PC-3 (cell line): ENCODE data around the gene GPR32. TPM values are rescaled to one million over a fixed set of nuclear protein-coding genes. Genes with fewer than 3 reads are reported as not detected.

Source experiments
- ATAC-seq: fragments of 200-7000 bp; cut with Tn5 transposase; 2 replicates; pipeline ENCODE4 v1.9.1; 2020; ENCODE audit warnings: mild to moderate bottlenecking, moderate library complexity
- BruUV-seq: library from RNA; stranded (reverse); fragments of 400-500 nt; replicated peaks from 2 replicates; lab custom pipeline; 2021; lab: Mats Ljungman, UMichigan
- CTCF ChIA-PET: fragments of 300-600 bp; sonication (Branson Sonifier 250); formaldehyde crosslinking; loops from one replicate; lab custom pipeline; 2022; ENCODE audit warnings: antibody characterized with exemption; lab: Charles Lee
- POLR2A ChIA-PET: fragments of 300-600 bp; sonication (Branson Sonifier 250); formaldehyde crosslinking; loops from one replicate; lab custom pipeline; 2022; ENCODE audit warnings: antibody characterized with exemption; ENCODE audit not compliant: unreplicated experiment; lab: Charles Lee
- DNase-seq: peaks from one replicate; pipeline ENCODE4 v3.0.0-alpha.2; 2015
- H2AFZ ChIP-seq: fragments of 300-600 bp; sonication (generic); 2 replicates; pipeline ENCODE4 v1.6.0; 2016; ENCODE audit warnings: antibody characterized with exemption, low read length
- H3F3A ChIP-seq: fragments of 300-600 bp; sonication (generic); one replicate; pipeline ENCODE4 v1.6.0; 2017; ENCODE audit warnings: antibody characterized with exemption, low read length, control low read depth, mild to moderate bottlenecking; ENCODE audit not compliant: unreplicated experiment
- H3K27ac ChIP-seq: fragments of 300-600 bp; sonication (generic); 2 replicates; pipeline ENCODE4 v1.5.1; 2016; ENCODE audit warnings: mild to moderate bottlenecking, low read length
- H3K27me3 ChIP-seq: fragments of 300-600 bp; sonication (generic); 2 replicates; pipeline ENCODE4 v1.6.1; 2016; ENCODE audit warnings: low read length, mixed read lengths
- H3K36me3 ChIP-seq: fragments of 300-600 bp; sonication (generic); 2 replicates; pipeline ENCODE4 v1.6.1; 2016; ENCODE audit warnings: low read depth, mixed run types, low read length, mixed read lengths
- H3K4me1 ChIP-seq: fragments of 300-600 bp; sonication (generic); 2 replicates; pipeline ENCODE4 v1.5.1; 2016; ENCODE audit warnings: low read length; ENCODE audit not compliant: insufficient read depth
- H3K4me2 ChIP-seq: fragments of 300-600 bp; sonication (generic); 2 replicates; pipeline ENCODE4 v1.6.0; 2016; ENCODE audit warnings: low read length
- H3K4me3 ChIP-seq: fragments of 300-600 bp; sonication (generic); 2 replicates; pipeline ENCODE4 v1.5.1; 2016; ENCODE audit warnings: mild to moderate bottlenecking, low read length, mixed read lengths
- H3K79me2 ChIP-seq: fragments of 300-600 bp; sonication (generic); 2 replicates; pipeline ENCODE4 v1.6.1; 2017; ENCODE audit warnings: low read length, mixed read lengths
- H3K9ac ChIP-seq: fragments of 300-600 bp; sonication (generic); 2 replicates; pipeline ENCODE4 v1.6.0; 2016; ENCODE audit warnings: mild to moderate bottlenecking, low read length
- H3K9me2 ChIP-seq: fragments of 300-600 bp; sonication (generic); replicated peaks from 2 replicates; pipeline ENCODE4 v1.6.1; 2016; ENCODE audit warnings: mixed run types, low read length, mixed read lengths
- H3K9me3 ChIP-seq: fragments of 300-600 bp; sonication (generic); 2 replicates; pipeline ENCODE4 v1.6.1; 2016; ENCODE audit warnings: low read length, mixed read lengths
- H4K20me1 ChIP-seq: fragments of 300-600 bp; sonication (generic); 2 replicates; pipeline ENCODE4 v1.6.1; 2016; ENCODE audit warnings: low read length, mixed read lengths
- EZH2 ChIP-seq: fragments of 300-600 bp; sonication (generic); IDR thresholded peaks from one replicate; pipeline ENCODE4 v1.6.1; 2017; ENCODE audit warnings: antibody characterized with exemption, mild to moderate bottlenecking, low read length; ENCODE audit not compliant: unreplicated experiment
- EZH2phosphoT487 ChIP-seq: fragments of 300-600 bp; sonication (generic); IDR thresholded peaks from 2 replicates; pipeline ENCODE4 v1.6.1; 2018; ENCODE audit warnings: mild to moderate bottlenecking, antibody characterized with exemption, low read length, borderline replicate concordance
- intact Hi-C: fragments of 100-400 bp; cut with micrococcal nuclease; formaldehyde crosslinking; loops from 2 replicates; pipeline ENCODE4 v1.9.0; 2023
- total RNA-seq: library from RNA; depleted of rRNA; stranded (reverse); fragments of >200 nt; gene quantifications from 2 replicates; pipeline ENCODE4 v1.2.3, GENCODE V29; 2014
- TF ChIP-seq, protein P1 (sequence below): fragments of 300-600 bp; sonication (generic); conservative IDR thresholded peaks from 2 replicates; pipeline ENCODE4 v1.5.1; 2017; ENCODE audit warnings: antibody characterized with exemption, low read depth, mild to moderate bottlenecking, low read length

The GPR32 gene
- total RNA-seq, 1 experiment from 2014 or later, result not detected

DNA sequence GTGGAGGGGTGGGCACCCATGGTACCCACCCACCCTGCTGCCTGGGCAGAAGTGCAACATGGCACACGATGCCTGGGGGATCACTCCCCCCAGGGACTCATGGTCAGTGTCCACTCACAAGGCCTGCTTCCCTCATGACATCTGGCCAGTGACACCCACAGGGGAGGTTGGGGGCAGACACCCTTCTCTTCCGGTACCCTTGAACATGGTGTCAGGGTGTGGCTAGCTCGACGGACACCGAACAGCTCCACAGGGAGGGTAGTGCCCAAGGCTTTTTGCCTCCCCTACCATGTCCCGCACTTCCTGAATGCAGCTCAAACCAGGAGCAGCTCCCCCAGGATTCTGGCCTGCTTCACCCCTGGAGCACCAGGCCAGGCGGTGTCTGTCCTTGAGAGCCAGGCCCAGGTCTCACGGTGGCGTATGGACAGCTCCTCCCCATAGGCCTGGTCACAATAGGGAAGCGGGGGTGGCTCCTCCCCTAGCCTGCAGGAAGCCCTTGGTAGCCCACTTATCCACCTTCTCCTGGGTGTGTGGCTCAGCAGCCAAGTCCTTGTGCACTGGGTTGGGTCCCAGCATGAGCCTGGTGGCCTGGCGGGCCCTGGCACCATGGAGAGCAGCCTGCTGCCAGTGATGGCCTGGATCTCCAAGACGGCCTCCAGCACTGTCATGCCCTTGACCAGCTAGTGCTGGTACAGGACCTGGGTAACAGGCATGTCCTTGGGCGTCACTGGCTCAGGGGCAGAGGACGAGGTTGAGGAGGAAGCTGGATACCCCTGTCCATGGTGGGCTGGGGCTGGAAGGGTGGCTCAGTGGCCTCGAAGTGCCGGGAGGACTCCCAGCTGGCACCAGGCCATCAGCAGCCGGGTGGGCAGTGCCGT, 27.8 kb downstream of the GPR32 start:
- Histone ChIP-seq H3K27me3 (no peaks in the 10 kb centered on the region), H3K9ac (no peak overlapping the region), H3K4me1 (peaks cover 12% of the 10 kb centered on the region), H3K9me2 (no peaks in the 10 kb centered on the region), H3K9me3 (no peaks in the 10 kb centered on the region), H4K20me1 (peaks cover 72% of the 10 kb centered on the region), H3K79me2 (peaks cover 46% of the 10 kb centered on the region), H3F3A (peaks cover 7% of the 10 kb centered on the region), H3K4me3 (no peak overlapping the region), H3K27ac (no peak overlapping the region), H3K36me3 (peaks cover 58% of the 10 kb centered on the region), H2AFZ (no peak overlapping the region), H3K4me2 (no peak overlapping the region)
- ATAC-seq (no peak), DNase-seq (no peak)
- ChIA-PET POLR2A (no interaction called here), CTCF (interaction anchor here (0.6 kb wide), 1 partner anchor 260 kb away, joined by 7 read pairs; no protein-coding TSS in a partner anchor)
- BruUV-seq, result no TSS peak
- TF ChIP-seq EZH2phosphoT487 (no peak), EZH2 (no peak)
- TF ChIP-seq, protein P1, sequence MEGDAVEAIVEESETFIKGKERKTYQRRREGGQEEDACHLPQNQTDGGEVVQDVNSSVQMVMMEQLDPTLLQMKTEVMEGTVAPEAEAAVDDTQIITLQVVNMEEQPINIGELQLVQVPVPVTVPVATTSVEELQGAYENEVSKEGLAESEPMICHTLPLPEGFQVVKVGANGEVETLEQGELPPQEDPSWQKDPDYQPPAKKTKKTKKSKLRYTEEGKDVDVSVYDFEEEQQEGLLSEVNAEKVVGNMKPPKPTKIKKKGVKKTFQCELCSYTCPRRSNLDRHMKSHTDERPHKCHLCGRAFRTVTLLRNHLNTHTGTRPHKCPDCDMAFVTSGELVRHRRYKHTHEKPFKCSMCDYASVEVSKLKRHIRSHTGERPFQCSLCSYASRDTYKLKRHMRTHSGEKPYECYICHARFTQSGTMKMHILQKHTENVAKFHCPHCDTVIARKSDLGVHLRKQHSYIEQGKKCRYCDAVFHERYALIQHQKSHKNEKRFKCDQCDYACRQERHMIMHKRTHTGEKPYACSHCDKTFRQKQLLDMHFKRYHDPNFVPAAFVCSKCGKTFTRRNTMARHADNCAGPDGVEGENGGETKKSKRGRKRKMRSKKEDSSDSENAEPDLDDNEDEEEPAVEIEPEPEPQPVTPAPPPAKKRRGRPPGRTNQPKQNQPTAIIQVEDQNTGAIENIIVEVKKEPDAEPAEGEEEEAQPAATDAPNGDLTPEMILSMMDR, result no peak
- intact Hi-C loops, result no loop called here

DNA sequence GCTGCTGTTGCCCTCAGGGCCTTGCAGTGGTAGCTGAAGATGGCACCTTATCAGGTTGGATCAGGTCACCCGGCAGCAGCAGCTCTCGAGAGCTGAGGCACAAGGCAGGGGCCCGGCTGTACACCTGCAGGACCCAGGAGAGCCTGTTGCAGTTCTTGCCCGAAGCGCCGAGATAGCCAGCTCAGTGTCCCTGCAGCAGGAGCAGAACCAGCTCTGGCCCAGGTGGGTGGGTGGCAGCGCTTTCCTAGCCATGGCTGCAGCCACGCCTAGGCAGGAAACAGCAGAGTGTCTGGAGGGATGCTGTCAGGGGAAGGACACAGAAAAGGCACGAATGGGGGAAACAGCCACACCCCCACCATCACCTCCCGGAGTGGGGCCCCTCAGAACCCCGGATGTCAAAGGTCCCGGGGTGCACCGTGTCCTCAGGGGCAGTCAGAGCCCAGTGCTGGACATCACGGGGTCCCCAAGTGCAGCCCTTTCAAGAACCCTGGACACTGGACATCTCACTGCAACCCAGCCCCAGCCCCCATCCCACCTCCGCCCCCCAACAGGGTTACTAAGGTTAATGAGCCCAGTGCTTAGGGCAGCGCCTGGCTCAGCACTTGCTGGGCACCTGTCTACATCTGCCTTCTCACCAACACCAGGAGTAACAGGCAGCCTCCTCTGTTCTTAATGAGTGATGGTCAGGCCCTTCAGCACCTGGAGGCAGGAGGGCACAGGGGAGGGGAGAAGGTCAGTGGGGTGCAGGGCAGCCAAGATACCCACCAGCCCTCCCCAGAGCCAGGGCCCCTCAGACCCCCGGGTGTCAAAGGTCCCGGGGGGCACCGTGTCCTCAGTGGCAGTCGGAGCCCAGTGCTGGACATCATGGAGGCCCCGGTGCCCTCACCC, 28.6 kb downstream of the GPR32 start:
- CTCF ChIA-PET, result no interaction called here
- Histone ChIP-seq H3K4me3 (no peak overlapping the region), H3F3A (peaks cover 7% of the 10 kb centered on the region), H3K27ac (no peak overlapping the region), H3K79me2 (peaks cover 55% of the 10 kb centered on the region), H3K4me1 (peaks cover 13% of the 10 kb centered on the region), H3K36me3 (peaks cover 67% of the 10 kb centered on the region), H3K9ac (no peak overlapping the region), H3K9me3 (no peaks in the 10 kb centered on the region), H3K4me2 (no peak overlapping the region), H4K20me1 (peaks cover 81% of the 10 kb centered on the region), H3K9me2 (no peaks in the 10 kb centered on the region), H2AFZ (no peak overlapping the region), H3K27me3 (no peaks in the 10 kb centered on the region)
- ATAC-seq, result no peak
- DNase-seq, result no peak
- POLR2A ChIA-PET, result no interaction called here
- TF ChIP-seq, protein P1, result no peak
- no peak for TF ChIP-seq EZH2
- no TSS peak for BruUV-seq
- intact Hi-C loops, result no loop called here
